ENCODE results near the gene NPC1L1.

DNA sequence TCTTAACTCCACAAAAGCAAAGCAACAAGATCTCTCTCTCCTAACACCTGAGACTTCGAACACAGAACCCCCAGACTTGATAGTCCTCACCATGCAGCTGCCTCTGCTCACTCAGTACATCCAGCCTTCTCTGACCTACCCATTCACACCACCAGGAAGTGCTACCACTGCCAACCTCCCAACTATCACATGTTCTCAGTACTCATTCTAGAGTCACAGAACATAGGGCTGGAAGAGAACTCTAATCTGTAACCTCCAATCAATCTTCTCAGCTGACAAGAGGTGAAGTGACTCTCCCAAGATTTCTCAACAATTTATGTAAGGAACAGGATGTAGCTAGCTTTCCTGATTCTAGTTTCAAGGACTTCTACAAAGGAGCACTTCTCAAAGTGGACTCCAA lies 54.4 kb downstream of the NPC1L1 start:
- TF ChIP-seq, protein P1, sequence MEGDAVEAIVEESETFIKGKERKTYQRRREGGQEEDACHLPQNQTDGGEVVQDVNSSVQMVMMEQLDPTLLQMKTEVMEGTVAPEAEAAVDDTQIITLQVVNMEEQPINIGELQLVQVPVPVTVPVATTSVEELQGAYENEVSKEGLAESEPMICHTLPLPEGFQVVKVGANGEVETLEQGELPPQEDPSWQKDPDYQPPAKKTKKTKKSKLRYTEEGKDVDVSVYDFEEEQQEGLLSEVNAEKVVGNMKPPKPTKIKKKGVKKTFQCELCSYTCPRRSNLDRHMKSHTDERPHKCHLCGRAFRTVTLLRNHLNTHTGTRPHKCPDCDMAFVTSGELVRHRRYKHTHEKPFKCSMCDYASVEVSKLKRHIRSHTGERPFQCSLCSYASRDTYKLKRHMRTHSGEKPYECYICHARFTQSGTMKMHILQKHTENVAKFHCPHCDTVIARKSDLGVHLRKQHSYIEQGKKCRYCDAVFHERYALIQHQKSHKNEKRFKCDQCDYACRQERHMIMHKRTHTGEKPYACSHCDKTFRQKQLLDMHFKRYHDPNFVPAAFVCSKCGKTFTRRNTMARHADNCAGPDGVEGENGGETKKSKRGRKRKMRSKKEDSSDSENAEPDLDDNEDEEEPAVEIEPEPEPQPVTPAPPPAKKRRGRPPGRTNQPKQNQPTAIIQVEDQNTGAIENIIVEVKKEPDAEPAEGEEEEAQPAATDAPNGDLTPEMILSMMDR (conservative IDR thresholded peaks at IDR 0.05; ENCODE audit: low read depth, low read length) = 0 out of 2 replicates have a peak, but pooled peaks have one; percentile 14
- TF ChIP-seq RAD21 (IDR thresholded peaks at IDR 0.05; ENCODE audit: low read length) = no peak
